ENCODE results near the gene CCDC170. TPM values are rescaled to one million over a fixed set of nuclear protein-coding genes. Genes with fewer than 3 reads are reported as not detected.

CCDC170 gene
- total and polyA plus RNA-seq, 4 donors = 0.37 to 0.59 (median 0.45) TPM

GRCh38 chr6:151551223-151551857 lies 57.5 kb downstream of the CCDC170 start:
- Histone ChIP-seq H3K4me3 (ENCODE audit: low read depth in 1 of 3, low read length in 3 of 3) (no peak overlapping the region), H3K9ac (ENCODE audit: low read depth in 1 of 2, low read length in 2 of 2) (no peak overlapping the region), H3K9me3 (ENCODE audit: control insufficient read depth in 4 of 4, low read length in 3 of 4) (no peaks in the 10 kb centered on the region), H3K36me3 (ENCODE audit: control insufficient read depth in 4 of 4, insufficient read depth in 3 of 4, low read depth in 1 of 4, low read length in 3 of 4) (no peaks in the 10 kb centered on the region), H3K27ac (ENCODE audit: low read depth in 1 of 2, low read length in 2 of 2) (no peak overlapping the region), H3K4me1 (ENCODE audit: control insufficient read depth in 4 of 4, insufficient read depth in 4 of 4, low read length in 3 of 4) (peaks cover 3 to 13% (median 8%) of the 10 kb centered on the region in 4 donors), H3K27me3 (ENCODE audit: control insufficient read depth in 4 of 4, insufficient read depth in 4 of 4, low read length in 3 of 4) (no peaks in the 10 kb centered on the region)
- DNase-seq (ENCODE audit: low spot score) = no peak
- 73% methylated on average over 6 of the region's 6 CpGs for WGBS
- TF ChIP-seq, protein P1, sequence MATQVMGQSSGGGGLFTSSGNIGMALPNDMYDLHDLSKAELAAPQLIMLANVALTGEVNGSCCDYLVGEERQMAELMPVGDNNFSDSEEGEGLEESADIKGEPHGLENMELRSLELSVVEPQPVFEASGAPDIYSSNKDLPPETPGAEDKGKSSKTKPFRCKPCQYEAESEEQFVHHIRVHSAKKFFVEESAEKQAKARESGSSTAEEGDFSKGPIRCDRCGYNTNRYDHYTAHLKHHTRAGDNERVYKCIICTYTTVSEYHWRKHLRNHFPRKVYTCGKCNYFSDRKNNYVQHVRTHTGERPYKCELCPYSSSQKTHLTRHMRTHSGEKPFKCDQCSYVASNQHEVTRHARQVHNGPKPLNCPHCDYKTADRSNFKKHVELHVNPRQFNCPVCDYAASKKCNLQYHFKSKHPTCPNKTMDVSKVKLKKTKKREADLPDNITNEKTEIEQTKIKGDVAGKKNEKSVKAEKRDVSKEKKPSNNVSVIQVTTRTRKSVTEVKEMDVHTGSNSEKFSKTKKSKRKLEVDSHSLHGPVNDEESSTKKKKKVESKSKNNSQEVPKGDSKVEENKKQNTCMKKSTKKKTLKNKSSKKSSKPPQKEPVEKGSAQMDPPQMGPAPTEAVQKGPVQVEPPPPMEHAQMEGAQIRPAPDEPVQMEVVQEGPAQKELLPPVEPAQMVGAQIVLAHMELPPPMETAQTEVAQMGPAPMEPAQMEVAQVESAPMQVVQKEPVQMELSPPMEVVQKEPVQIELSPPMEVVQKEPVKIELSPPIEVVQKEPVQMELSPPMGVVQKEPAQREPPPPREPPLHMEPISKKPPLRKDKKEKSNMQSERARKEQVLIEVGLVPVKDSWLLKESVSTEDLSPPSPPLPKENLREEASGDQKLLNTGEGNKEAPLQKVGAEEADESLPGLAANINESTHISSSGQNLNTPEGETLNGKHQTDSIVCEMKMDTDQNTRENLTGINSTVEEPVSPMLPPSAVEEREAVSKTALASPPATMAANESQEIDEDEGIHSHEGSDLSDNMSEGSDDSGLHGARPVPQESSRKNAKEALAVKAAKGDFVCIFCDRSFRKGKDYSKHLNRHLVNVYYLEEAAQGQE (IDR thresholded peaks at IDR 0.05) = no peak
- TF ChIP-seq JUND (IDR thresholded peaks at IDR 0.05) = no peak
- TF ChIP-seq, protein P2, sequence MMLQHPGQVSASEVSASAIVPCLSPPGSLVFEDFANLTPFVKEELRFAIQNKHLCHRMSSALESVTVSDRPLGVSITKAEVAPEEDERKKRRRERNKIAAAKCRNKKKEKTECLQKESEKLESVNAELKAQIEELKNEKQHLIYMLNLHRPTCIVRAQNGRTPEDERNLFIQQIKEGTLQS (IDR thresholded peaks at IDR 0.05) = no peak
- no peak for TF ChIP-seq RXRA (IDR thresholded peaks at IDR 0.05)
- no peak for TF ChIP-seq GABPA (IDR thresholded peaks at IDR 0.05 in 1 of 2, conservative IDR thresholded peaks at IDR 0.05 in 1 of 2)
- no peak for TF ChIP-seq FOXA2 (IDR thresholded peaks at IDR 0.05)
- TF ChIP-seq, protein P3, sequence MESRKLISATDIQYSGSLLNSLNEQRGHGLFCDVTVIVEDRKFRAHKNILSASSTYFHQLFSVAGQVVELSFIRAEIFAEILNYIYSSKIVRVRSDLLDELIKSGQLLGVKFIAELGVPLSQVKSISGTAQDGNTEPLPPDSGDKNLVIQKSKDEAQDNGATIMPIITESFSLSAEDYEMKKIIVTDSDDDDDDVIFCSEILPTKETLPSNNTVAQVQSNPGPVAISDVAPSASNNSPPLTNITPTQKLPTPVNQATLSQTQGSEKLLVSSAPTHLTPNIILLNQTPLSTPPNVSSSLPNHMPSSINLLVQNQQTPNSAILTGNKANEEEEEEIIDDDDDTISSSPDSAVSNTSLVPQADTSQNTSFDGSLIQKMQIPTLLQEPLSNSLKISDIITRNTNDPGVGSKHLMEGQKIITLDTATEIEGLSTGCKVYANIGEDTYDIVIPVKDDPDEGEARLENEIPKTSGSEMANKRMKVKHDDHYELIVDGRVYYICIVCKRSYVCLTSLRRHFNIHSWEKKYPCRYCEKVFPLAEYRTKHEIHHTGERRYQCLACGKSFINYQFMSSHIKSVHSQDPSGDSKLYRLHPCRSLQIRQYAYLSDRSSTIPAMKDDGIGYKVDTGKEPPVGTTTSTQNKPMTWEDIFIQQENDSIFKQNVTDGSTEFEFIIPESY (IDR thresholded peaks at IDR 0.05) = no peak
- no peak for TF ChIP-seq SP1 (IDR thresholded peaks at IDR 0.05)
- no peak for TF ChIP-seq EGR1 (IDR thresholded peaks at IDR 0.05; ENCODE audit: low read depth in 2 of 2)
- no peak for TF ChIP-seq TAF1 (conservative IDR thresholded peaks at IDR 0.05)
- TF ChIP-seq YY1 (IDR thresholded peaks at IDR 0.05) = no peak
- no peak for TF ChIP-seq NR2F2 (IDR thresholded peaks at IDR 0.05)
- no peak for TF ChIP-seq HNF4A (conservative IDR thresholded peaks at IDR 0.05)
- TF ChIP-seq RAD21 (IDR thresholded peaks at IDR 0.05) = no peak
- TF ChIP-seq CTCF (IDR thresholded peaks at IDR 0.05; ENCODE audit: low read depth, low read length, missing input control) = no peak
- TF ChIP-seq MAX (IDR thresholded peaks at IDR 0.05) = no peak
